GM21423 (cell line): Measurements from ENCODE around the gene RAB4A.
"Not testable (repeated sequence)": the region's sequence is repeated elsewhere in the genome, so short reads cannot be mapped to it uniquely, and the experiment has no call there.

ENCODE experiments used
- ATAC-seq: cut with Tn5 transposase; IDR thresholded peaks from one replicate; pipeline ENCODE4 v1.9.1; 2021; ENCODE audit warnings: mild to moderate bottlenecking, moderate library complexity; ENCODE audit not compliant: unreplicated experiment

RAB4A gene

GRCh38 chr1:229295745-229296144 is 24.8 kb downstream of the RAB4A start:
- ATAC-seq, result no peak

- ATAC-seq, result no peak
These were observed 25.6 kb downstream of the RAB4A start for GRCh38 chr1:229296541-229296941.

GRCh38 chr1:229297746-229298145 is 26.8 kb downstream of the RAB4A start:
- ATAC-seq, result no peak

GRCh38 chr1:229298420-229298819 is 27.5 kb downstream of the RAB4A start:
- no peak for ATAC-seq

- ATAC-seq, result no peak
These were observed 28.1 kb downstream of the RAB4A start for GRCh38 chr1:229298887-229299503.

- ATAC-seq, result no peak
These were observed 29.3 kb downstream of the RAB4A start for GRCh38 chr1:229300099-229300757.

- ATAC-seq, result no peak
These were observed 31.8 kb downstream of the RAB4A start for GRCh38 chr1:229302740-229303139.

GRCh38 chr1:229303855-229304254 is 32.9 kb downstream of the RAB4A start:
- no peak for ATAC-seq

- no peak for ATAC-seq
These were observed 34.5 kb downstream of the RAB4A start for GRCh38 chr1:229305392-229305791.

- ATAC-seq, result no peak
These were observed 38.2 kb downstream of the RAB4A start for GRCh38 chr1:229309074-229309473.

- ATAC-seq, result no peak
These were observed 38.8 kb downstream of the RAB4A start for GRCh38 chr1:229309684-229310083.

- no peak for ATAC-seq
These were observed 39.9 kb downstream of the RAB4A start for GRCh38 chr1:229310833-229311232.

GRCh38 chr1:229316166-229316565 is 45.3 kb downstream of the RAB4A start:
- ATAC-seq, result no peak

- ATAC-seq, result no peak
These were observed 47.1 kb downstream of the RAB4A start for GRCh38 chr1:229318056-229318455.

- no peak for ATAC-seq
These were observed 48.6 kb downstream of the RAB4A start for GRCh38 chr1:229319487-229319886.

- no peak for ATAC-seq
These were observed 52.3 kb downstream of the RAB4A start for GRCh38 chr1:229323201-229323600.

- ATAC-seq, result no peak
These were observed 53.1 kb downstream of the RAB4A start for GRCh38 chr1:229323885-229324553.

GRCh38 chr1:229325401-229325800 is 54.5 kb downstream of the RAB4A start:
- no peak for ATAC-seq

GRCh38 chr1:229325853-229326487 is 55.1 kb downstream of the RAB4A start:
- ATAC-seq, result no peak

- ATAC-seq, result no peak
These were observed 55.7 kb downstream of the RAB4A start for GRCh38 chr1:229326601-229327000.

GRCh38 chr1:229327765-229328164 is 56.9 kb downstream of the RAB4A start:
- not testable (repeated sequence) for ATAC-seq
